Mesangial cell (primary cell): ENCODE data around the gene PLA2G2F. TPM values are rescaled to one million over a fixed set of nuclear protein-coding genes. Genes with fewer than 3 reads are reported as not detected.

Experiments
- total RNA-seq: library from RNA; depleted of rRNA; stranded (reverse); fragments of >200 nt; gene quantifications from 2 replicates; pipeline ENCODE4 v1.2.3, GENCODE V29; 2015

Gene PLA2G2F, protein sequence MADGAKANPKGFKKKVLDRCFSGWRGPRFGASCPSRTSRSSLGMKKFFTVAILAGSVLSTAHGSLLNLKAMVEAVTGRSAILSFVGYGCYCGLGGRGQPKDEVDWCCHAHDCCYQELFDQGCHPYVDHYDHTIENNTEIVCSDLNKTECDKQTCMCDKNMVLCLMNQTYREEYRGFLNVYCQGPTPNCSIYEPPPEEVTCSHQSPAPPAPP
- total RNA-seq: not detected in 2 replicates

DNA sequence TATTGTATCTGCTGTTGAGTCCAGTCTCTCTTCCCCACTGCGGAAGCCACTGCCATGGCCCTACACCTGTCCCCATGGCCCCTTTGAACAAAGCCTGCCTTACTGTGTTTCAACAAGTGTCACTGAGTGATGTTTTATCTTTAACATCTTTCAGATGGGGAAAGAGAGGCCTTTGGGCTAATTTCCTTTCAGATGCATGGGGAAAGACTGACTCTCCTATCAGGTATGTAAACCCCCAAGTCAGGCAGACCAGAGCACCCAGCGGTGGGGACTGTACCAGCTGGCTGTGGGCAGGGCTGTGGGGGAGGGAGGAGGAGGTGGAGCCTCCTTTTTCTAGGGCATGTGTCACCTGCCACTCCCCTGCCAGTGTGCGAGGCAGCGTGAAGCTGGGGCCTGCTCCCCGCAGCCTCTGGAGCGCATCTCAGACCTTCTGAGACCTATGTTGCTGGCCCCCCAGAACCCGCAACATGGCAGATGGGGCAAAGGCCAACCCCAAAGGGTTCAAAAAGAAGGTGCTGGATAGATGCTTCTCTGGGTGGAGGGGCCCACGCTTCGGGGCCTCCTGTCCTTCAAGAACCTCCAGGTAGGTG, at the start of gene PLA2G2F:
TSS of gene PLA2G2F (plus strand) at position 363 of the 590 bp plus-strand sequence. CDS start at position 468, 105 bp downstream.

DNA sequence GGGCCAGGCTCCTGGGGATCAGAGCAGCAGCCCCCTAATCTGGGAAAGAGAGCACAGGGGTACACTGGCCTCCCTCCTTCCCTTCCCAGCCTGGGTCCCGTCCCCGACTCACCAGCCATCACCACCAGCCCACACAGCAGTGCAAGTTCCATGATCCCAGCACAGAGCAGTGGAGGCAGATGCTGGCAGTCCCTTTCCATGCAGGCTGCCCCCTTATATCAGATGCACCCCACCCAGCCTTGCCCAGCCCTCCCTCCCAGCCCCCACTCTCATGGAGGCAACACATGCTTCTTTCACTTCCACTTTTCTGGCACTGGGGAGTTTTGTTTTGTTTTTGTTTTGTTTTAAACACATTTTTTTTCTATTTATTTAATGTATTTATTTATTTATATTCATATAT, 19.8 kb upstream of the PLA2G2F start, which contains the start of gene PLA2G2D:
TSS of gene PLA2G2D (minus strand) at position 190 of the 400 bp plus-strand sequence. CDS start at position 152, 38 bp downstream.

DNA sequence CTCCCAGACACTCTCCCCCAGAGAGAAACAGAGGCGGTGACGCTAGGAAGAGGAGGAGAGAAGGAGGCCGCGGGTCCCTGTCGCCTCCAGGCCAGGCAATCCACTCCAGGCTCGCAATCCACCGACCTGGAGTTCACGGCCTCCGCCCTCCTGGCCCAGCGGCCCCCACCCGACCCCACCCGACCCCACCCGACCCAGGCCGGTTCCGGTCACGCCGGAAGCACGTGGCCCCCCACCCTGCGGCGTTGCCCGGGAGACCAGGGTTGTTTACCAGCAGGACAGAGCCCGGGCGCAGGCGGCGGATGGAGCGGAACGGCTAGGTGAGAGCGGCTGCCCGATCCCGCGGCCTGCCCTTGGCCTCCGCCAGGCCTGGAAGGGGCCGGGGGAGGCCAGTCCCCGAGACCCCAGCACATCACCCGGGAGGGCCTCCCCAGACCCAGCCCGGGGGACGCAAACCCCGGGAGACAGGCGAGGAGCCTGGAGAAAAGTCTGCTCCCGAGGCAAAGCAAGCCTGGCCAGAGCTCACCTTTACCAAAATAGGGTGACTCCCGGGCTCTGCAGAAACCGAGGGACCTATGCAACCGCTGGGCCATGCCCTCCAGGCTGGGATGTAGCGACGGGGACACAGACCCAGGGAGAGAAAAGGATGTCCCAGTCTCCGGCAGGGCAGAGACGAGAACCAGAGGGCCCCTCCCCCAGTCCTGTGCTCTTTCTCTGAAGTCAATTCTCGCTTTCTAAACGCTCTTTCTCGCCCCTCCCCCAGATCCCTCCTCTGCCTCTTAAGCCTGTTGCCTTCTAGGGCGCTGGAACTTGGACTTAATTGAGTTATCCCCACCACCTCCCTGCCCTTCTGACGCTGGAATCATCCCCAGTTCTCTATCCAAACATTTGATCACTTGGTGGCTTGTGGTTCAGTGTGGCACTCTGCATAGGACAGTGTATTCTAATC, 47.0 kb downstream of the PLA2G2F start, which contains the start of the genes PLA2G2C and UBXN10:
TSS of gene PLA2G2C (minus strand) at position 685 of the 949 bp plus-strand sequence. CDS start 9,155 bp downstream, outside the sequence.
TSS of gene UBXN10 (plus strand) at position 263 of the 949 bp plus-strand sequence. CDS start 4,466 bp downstream, outside the sequence.

Other genes with a start within 250 kb of the PLA2G2F start
- gene PLA2G2E, start 215.7 kb upstream of the PLA2G2F start, total RNA-seq: not detected in 2 replicates
- not detected in 2 replicates for gene PLA2G2A, start 159.7 kb upstream of the PLA2G2F start, total RNA-seq
- gene PLA2G5, start 69.1 kb upstream of the PLA2G2F start, total RNA-seq: not detected in 2 replicates
- gene PLA2G2D, start 19.8 kb upstream of the PLA2G2F start, total RNA-seq: not detected in 2 replicates
- gene UBXN10, start 46.8 kb downstream of the PLA2G2F start, total RNA-seq: under 0.01 and 0.13 TPM in 2 replicates
- not detected in 2 replicates for gene PLA2G2C, start 47.2 kb downstream of the PLA2G2F start, total RNA-seq
- gene VWA5B1, start 151.6 kb downstream of the PLA2G2F start, total RNA-seq: not detected in 2 replicates